Measurements from ENCODE around the gene P2RX1. TPM values are rescaled to one million over a fixed set of nuclear protein-coding genes. Genes with fewer than 3 reads are reported as not detected.

Gene P2RX1
- total RNA-seq, 1 donor from 2014 or later = 5.1 TPM

GRCh38 chr17:3912827-3913226 is 3.4 kb downstream of the P2RX1 start:
- intact Hi-C loops (cut with DNase I) = loop anchor here (5.0 kb wide), 1 partner anchor 51 kb away; no protein-coding TSS in a partner anchor

GRCh38 chr17:3911271-3912053 is 4.8 kb downstream of the P2RX1 start:
- intact Hi-C loops (cut with DNase I) = loop anchor here (5.0 kb wide), 1 partner anchor 49 kb away; no protein-coding TSS in a partner anchor
- DNase-seq (ENCODE audit: low spot score) = no peak

More at GRCh38 chr17:3912827-3913226, 3.4 kb downstream of the P2RX1 start:
- no peak for DNase-seq (ENCODE audit: low spot score)

- intact Hi-C loops (cut with DNase I) = loop anchor here (5.0 kb wide), 1 partner anchor 48 kb away; no protein-coding TSS in a partner anchor
- DNase-seq (ENCODE audit: low spot score) = no peak
Measured at GRCh38 chr17:3910420-3911270, 5.6 kb downstream of the P2RX1 start.

- intact Hi-C loops (cut with DNase I) = no loop called here
- no peak for DNase-seq (ENCODE audit: low spot score)
Measured at GRCh38 chr17:3909257-3909656, 7.0 kb downstream of the P2RX1 start.

GRCh38 chr17:3907483-3908216 is 8.6 kb downstream of the P2RX1 start:
- no peak for DNase-seq (ENCODE audit: low spot score)
- intact Hi-C loops (cut with DNase I) = no loop called here

- DNase-seq (ENCODE audit: low spot score) = no peak
- intact Hi-C loops (cut with DNase I) = no loop called here
Measured at GRCh38 chr17:3906881-3907280, 9.4 kb downstream of the P2RX1 start.

- intact Hi-C loops (cut with DNase I) = no loop called here
- no peak for DNase-seq (ENCODE audit: low spot score)
Measured at GRCh38 chr17:3905017-3905520, 11.2 kb downstream of the P2RX1 start.

- DNase-seq (ENCODE audit: low spot score) = no peak
- intact Hi-C loops (cut with DNase I) = no loop called here
Measured at GRCh38 chr17:3904501-3904900, 11.8 kb downstream of the P2RX1 start.

- DNase-seq (ENCODE audit: low spot score) = no peak
- intact Hi-C loops (cut with DNase I) = no loop called here
Measured at GRCh38 chr17:3903881-3904290, 12.4 kb downstream of the P2RX1 start.

GRCh38 chr17:3903051-3903825 is 13.0 kb downstream of the P2RX1 start:
- DNase-seq (ENCODE audit: low spot score) = no peak
- intact Hi-C loops (cut with DNase I) = no loop called here

- DNase-seq (ENCODE audit: low spot score) = no peak
- intact Hi-C loops (cut with DNase I) = no loop called here
Measured at GRCh38 chr17:3900646-3901045, 15.6 kb downstream of the P2RX1 start.

GRCh38 chr17:3897731-3898130 is 18.5 kb downstream of the P2RX1 start:
- intact Hi-C loops (cut with DNase I) = no loop called here
- no peak for DNase-seq (ENCODE audit: low spot score)

- intact Hi-C loops (cut with DNase I) = no loop called here
- DNase-seq (ENCODE audit: low spot score) = no peak
Measured at GRCh38 chr17:3896968-3897235, 19.4 kb downstream of the P2RX1 start.

- no peak for DNase-seq (ENCODE audit: low spot score)
- intact Hi-C loops (cut with DNase I) = no loop called here
Measured at GRCh38 chr17:3896108-3896967, 19.9 kb downstream of the P2RX1 start.

- intact Hi-C loops (cut with DNase I) = no loop called here
- no peak for DNase-seq (ENCODE audit: low spot score)
Measured at GRCh38 chr17:3895354-3895753, 20.9 kb downstream of the P2RX1 start.

- intact Hi-C loops (cut with DNase I) = no loop called here
- no peak for DNase-seq (ENCODE audit: low spot score)
Measured at GRCh38 chr17:3894911-3895343, 21.3 kb downstream of the P2RX1 start.

- no peak for DNase-seq (ENCODE audit: low spot score)
- intact Hi-C loops (cut with DNase I) = no loop called here
Measured at GRCh38 chr17:3894188-3894587, 22.1 kb downstream of the P2RX1 start.

- DNase-seq (ENCODE audit: low spot score) = no peak
- intact Hi-C loops (cut with DNase I) = no loop called here
Measured at GRCh38 chr17:3893720-3894116, 22.5 kb downstream of the P2RX1 start.
